HEK293T (cell line): ENCODE measurements around the gene MCTP2.
"Not testable (repeated sequence)": the region's sequence is repeated elsewhere in the genome, so short reads cannot be mapped to it uniquely, and the experiment has no call there.

Experiments
- CTCF ChIA-PET: fragments of 350-600 bp; formaldehyde crosslinking; extraction: SDS; loops from one replicate; lab custom pipeline; 2021; ENCODE audit warnings: antibody characterized with exemption, inconsistent platforms; lab: Yijun Ruan, JAX
- POLR2A ChIA-PET: fragments of 350-600 bp; formaldehyde crosslinking; extraction: SDS; loops from one replicate; lab custom pipeline; 2020; ENCODE audit warnings: antibody characterized with exemption, inconsistent platforms; lab: Yijun Ruan, JAX
- DNase-seq: peaks from one replicate; pipeline ENCODE4 v3.0.0; 2012; ENCODE audit warnings: mixed read lengths; ENCODE audit errors: extremely low spot score
- ARNT ChIP-seq: fragments of 450-650 bp; IDR thresholded peaks from 2 replicates; pipeline ENCODE4 v1.6.1; 2017; ENCODE audit warnings: mild to moderate bottlenecking
- BHLHE40 ChIP-seq: fragments of 450-650 bp; IDR thresholded peaks from 2 replicates; pipeline ENCODE4 v1.6.1; 2016; ENCODE audit warnings: mild to moderate bottlenecking, moderate library complexity, borderline replicate concordance
- CTBP1 ChIP-seq: fragments of 450-650 bp; IDR thresholded peaks from 2 replicates; pipeline ENCODE4 v1.6.1; 2016; ENCODE audit warnings: borderline replicate concordance
- ELF4 ChIP-seq: fragments of 450-650 bp; IDR thresholded peaks from 2 replicates; pipeline ENCODE4 v1.6.1; 2017; ENCODE audit warnings: antibody characterized with exemption
- FOXA1 ChIP-seq: fragments of 450-650 bp; IDR thresholded peaks from 2 replicates; pipeline ENCODE4 v1.6.1; 2016; ENCODE audit warnings: mild to moderate bottlenecking
- FOXK2 ChIP-seq: fragments of 450-650 bp; IDR thresholded peaks from 2 replicates; pipeline ENCODE4 v1.6.1; 2016; ENCODE audit warnings: mild to moderate bottlenecking
- FOXM1 ChIP-seq: fragments of 450-650 bp; IDR thresholded peaks from 2 replicates; pipeline ENCODE4 v1.6.1; 2017; ENCODE audit warnings: mild to moderate bottlenecking, borderline replicate concordance
- HDGF ChIP-seq: fragments of 450-650 bp; IDR thresholded peaks from 2 replicates; pipeline ENCODE4 v1.6.1; 2017; ENCODE audit warnings: antibody characterized with exemption, borderline replicate concordance
- L3MBTL2 ChIP-seq: fragments of 450-650 bp; conservative IDR thresholded peaks from 2 replicates; pipeline ENCODE4 v1.6.1; 2016; ENCODE audit warnings: mild to moderate bottlenecking
- LEF1 ChIP-seq: fragments of 450-650 bp; IDR thresholded peaks from 2 replicates; pipeline ENCODE4 v1.6.1; 2017; ENCODE audit warnings: mild to moderate bottlenecking, borderline replicate concordance
- NFRKB ChIP-seq: fragments of 450-650 bp; IDR thresholded peaks from 2 replicates; pipeline ENCODE4 v1.6.1; 2016; ENCODE audit warnings: mild to moderate bottlenecking, moderate library complexity
- SP1 ChIP-seq: fragments of 450-650 bp; IDR thresholded peaks from 2 replicates; pipeline ENCODE4 v1.6.1; 2017
- SUZ12 ChIP-seq: fragments of 450-650 bp; IDR thresholded peaks from 2 replicates; pipeline ENCODE4 v1.6.1; 2016; ENCODE audit warnings: mild to moderate bottlenecking
- TARDBP ChIP-seq: fragments of 450-650 bp; IDR thresholded peaks from 2 replicates; pipeline ENCODE4 v1.6.1; 2016
- ZNF384 ChIP-seq: fragments of 450-650 bp; IDR thresholded peaks from 2 replicates; pipeline ENCODE4 v1.6.1; 2016
- TF ChIP-seq, protein P1 (sequence below): fragments of 450-650 bp; IDR thresholded peaks from 2 replicates; pipeline ENCODE4 v1.6.1; 2016

Gene MCTP2

DNA sequence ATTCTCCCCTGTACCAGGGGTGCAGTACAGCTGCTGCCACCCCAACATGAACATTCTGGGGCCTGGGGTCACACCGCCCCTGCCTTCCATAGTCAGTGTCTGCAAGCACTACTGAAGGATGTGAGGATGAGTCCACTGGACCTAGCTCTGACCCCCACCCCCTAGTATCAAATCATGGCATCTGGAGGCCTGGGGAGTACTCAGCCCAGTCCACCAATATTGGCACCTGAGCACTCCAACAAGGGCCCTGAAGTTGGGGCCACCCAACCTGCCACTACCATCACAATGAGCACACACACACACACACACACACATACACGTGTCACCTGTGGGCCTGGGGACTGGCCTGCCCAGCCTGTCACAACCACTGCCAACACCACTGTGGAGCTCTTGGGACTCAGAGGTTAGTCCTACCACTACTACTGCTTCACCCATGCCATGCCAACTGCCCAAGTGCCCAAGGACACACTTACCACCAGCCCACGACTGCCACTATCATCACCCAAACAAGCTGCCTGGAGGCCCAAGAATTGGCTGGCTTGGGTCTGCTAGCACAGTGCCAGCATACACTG lies 253.9 kb downstream of the MCTP2 start:
- ChIA-PET POLR2A (no interaction called here), CTCF (no interaction called here)
- no peak for DNase-seq
- TF ChIP-seq ARNT (no peak), HDGF (no peak), ELF4 (no peak), SP1 (no peak), L3MBTL2 (no peak), SUZ12 (no peak), CTBP1 (no peak), TARDBP (no peak), BHLHE40 (no peak), ZNF384 (no peak), LEF1 (no peak), NFRKB (no peak), FOXM1 (no peak), FOXA1 (no peak)
- TF ChIP-seq, protein P1, sequence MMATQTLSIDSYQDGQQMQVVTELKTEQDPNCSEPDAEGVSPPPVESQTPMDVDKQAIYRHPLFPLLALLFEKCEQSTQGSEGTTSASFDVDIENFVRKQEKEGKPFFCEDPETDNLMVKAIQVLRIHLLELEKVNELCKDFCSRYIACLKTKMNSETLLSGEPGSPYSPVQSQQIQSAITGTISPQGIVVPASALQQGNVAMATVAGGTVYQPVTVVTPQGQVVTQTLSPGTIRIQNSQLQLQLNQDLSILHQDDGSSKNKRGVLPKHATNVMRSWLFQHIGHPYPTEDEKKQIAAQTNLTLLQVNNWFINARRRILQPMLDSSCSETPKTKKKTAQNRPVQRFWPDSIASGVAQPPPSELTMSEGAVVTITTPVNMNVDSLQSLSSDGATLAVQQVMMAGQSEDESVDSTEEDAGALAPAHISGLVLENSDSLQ, result no peak

DNA sequence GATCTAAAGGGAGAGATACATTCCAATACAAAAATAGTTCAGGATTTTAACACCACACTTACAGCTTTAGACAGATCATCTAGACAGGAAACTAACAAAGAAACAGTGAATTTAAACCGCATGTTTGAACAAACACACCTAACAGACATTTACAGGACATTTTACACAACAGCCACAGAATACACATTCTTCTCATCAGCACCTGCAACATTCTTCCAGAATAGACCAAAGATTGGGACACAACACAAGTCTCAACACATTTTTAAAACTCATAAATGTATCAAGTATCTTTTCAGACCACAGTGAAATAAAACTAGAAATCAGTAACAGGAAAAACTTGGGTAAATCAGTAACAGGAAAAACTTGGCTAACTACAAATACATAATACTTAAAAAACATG lies 256.3 kb downstream of the MCTP2 start:
- TF ChIP-seq FOXM1 (no peak), FOXA1 (no peak), L3MBTL2 (no peak), BHLHE40 (no peak), NFRKB (no peak)
- DNase-seq, result no peak
- CTCF ChIA-PET, result no interaction called here
- POLR2A ChIA-PET, result no interaction called here

DNA sequence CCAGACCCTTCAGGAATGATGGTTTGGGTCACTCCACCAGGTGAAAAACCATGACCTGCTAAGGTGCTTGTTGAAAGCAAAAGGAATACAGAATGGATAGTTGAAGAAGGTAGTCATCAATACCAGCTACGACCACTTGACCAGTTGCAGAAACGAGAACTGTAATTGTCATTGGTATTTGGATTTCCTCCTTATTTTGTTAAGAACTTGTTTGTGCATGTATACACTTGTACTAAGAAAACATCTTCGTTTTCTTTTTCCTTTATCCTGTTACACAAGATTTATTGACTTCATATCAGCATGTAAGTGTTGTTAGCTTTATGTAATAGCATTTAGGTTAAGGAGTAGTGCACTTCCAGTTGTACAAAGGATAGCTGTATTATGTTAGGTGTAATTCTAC lies 261.8 kb downstream of the MCTP2 start:
- DNase-seq, result no peak
- POLR2A ChIA-PET, result no interaction called here
- CTCF ChIA-PET, result no interaction called here
- TF ChIP-seq ZNF384 (no peak), FOXM1 (no peak), FOXA1 (no peak), NFRKB (no peak), L3MBTL2 (no peak), CTBP1 (no peak), BHLHE40 (no peak), ARNT (no peak), SUZ12 (no peak)
- TF ChIP-seq, protein P1, result no peak

DNA sequence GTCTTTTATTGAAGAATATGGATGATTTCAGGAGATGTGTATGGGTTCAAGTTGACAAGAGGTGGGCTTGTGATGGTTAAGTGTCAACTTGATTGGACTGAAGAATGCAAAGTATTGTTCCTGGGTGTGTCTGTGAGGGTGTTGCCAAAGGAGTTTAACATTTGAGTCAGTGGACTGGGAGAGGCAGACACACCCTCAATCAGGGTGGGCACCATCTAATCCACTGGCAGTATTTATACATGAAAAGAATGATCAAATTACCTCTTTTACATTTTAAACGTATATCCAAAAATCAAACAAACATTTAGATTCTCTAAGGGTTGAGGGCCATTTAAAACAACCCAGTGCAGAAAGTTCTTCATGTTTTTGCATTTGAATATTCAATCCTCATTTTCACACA lies 262.2 kb downstream of the MCTP2 start:
- POLR2A ChIA-PET, DNase-seq, CTCF ChIA-PET: not testable (repeated sequence)

DNA sequence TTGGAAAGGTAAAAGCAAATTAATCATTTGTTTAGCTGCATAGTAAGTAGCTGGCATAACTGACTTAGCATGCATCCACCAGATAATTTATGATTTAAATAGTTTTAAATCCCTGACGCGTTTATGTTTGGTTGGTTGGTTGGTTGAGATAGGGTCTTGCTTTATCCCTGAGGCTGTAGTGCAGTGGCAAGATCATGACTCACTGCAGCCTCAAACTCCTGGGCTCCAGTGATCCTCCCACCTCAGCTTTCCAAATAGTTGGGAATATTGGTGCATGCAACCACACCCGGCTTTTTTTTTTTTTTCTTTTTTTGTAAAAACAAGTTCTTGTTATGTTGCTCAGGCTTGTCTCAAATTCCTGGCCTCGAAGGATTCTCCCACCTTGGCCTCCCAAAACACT lies 263.4 kb downstream of the MCTP2 start:
- ChIA-PET CTCF (no interaction called here), POLR2A (no interaction called here)
- DNase-seq, result no peak
- no peak for TF ChIP-seq HDGF
- no peak for TF ChIP-seq ZNF384

DNA sequence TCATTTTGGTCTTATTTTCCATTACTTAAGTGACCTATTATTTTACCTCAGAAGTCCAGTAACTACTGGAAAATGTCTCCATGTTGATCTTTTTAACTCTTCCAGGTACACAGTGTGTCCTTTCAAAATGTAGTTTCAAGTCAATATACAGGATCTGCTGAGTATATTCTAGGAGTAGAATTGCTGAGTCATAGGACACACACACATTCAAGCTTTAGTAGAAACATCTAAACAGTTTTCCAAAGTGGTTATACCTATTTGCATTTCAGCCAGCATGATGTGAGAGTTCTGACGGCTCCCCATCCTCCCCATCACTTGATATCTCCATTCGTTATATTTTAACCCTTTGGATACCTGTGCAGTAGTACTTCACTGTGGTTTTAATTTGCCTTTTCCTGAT lies 271.9 kb downstream of the MCTP2 start:
- DNase-seq, result no peak
- ChIA-PET CTCF (no interaction called here), POLR2A (no interaction called here)
- TF ChIP-seq CTBP1 (no peak), ELF4 (no peak), ZNF384 (no peak), SP1 (no peak), LEF1 (no peak), NFRKB (no peak), ARNT (no peak), HDGF (no peak), BHLHE40 (no peak), FOXK2 (no peak), L3MBTL2 (no peak), SUZ12 (no peak)
- TF ChIP-seq, protein P1, result no peak

DNA sequence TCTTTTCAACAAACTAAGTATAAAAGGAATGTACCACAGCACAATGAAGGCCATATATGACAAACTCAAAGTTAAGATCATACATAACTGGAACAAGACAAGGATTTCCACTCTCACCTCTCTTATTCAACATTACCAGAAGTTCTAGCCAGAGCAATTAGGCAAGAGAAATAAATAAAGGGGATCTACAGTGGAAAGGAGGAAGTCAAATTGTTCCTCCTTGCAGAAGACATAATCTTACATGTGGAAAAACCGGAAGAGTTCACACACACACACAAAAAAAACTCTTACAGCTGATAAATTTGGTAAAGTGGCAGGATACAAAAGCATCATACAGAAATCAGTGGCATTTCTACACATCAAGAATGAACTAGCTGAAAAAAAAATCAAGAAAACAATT lies 277.9 kb downstream of the MCTP2 start:
- no peak for DNase-seq
- ChIA-PET CTCF (no interaction called here), POLR2A (no interaction called here)
- TF ChIP-seq TARDBP, result no peak
- no peak for TF ChIP-seq HDGF
- no peak for TF ChIP-seq FOXM1
- no peak for TF ChIP-seq SUZ12
- TF ChIP-seq FOXK2, result no peak
- TF ChIP-seq ARNT, result no peak
- no peak for TF ChIP-seq SP1
- TF ChIP-seq LEF1, result no peak
- no peak for TF ChIP-seq BHLHE40
- TF ChIP-seq ZNF384, result no peak
- no peak for TF ChIP-seq ELF4
- TF ChIP-seq FOXA1, result no peak
- no peak for TF ChIP-seq NFRKB
- no peak for TF ChIP-seq L3MBTL2
- TF ChIP-seq CTBP1, result no peak
- TF ChIP-seq, protein P1, result no peak
